Activated T-cell treated with anti-CD3 and anti-CD28 coated beads for 48 hours (primary cell): ENCODE measurements around the gene DNAJC5.
"Not testable (repeated sequence)": the region's sequence is repeated elsewhere in the genome, so short reads cannot be mapped to it uniquely, and the experiment has no call there.

Experiments used
- DNase-seq: peaks from one replicate; pipeline ENCODE4 v3.0.0-alpha.2; 2020; ENCODE audit warnings: low read depth

The DNAJC5 gene

GRCh38 chr20:63911176-63911575 is 16.2 kb downstream of the DNAJC5 start:
- DNase-seq = no peak

DNA sequence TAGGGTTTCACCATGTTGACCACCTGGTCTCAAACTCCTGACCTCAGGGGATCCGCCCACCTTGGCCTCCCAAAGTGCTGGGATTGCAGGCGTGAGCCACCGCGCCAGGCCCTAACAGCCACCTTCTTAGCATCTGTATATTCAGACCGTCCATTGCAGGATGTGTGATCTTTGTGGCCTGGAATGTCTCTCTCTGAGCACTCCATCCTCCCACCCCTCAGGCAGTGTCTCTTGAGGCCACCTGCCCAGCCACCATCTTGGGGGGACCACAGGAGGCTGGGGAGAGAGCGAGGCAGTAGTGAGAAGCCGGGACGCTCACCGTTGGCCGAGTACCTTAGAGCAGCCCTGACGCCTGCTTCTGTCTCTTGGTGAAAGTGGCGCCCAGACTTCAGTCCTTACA is 18.8 kb downstream of the DNAJC5 start:
- DNase-seq = no peak

DNA sequence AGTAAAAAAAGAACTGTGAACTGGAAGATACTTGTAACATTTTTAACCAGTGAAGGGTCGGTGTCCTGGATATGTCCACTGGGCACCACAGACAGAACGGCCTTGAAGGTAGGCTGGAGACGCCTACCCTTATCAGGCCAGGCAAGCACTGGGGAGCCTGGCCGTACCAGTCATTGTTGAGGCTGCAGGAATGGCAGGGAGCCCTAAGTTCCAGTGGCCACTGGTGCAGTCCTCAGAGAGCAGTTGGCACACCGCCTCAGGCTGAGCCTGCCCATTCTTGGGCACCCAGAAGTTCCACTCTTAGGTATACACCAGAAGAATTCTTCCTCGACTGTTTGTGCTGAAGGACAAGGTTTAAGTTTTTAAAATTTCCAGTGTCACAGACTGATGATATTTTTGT is 20.5 kb downstream of the DNAJC5 start:
- no peak for DNase-seq

GRCh38 chr20:63916371-63916939 is 21.5 kb downstream of the DNAJC5 start:
- DNase-seq = not testable (repeated sequence)

DNA sequence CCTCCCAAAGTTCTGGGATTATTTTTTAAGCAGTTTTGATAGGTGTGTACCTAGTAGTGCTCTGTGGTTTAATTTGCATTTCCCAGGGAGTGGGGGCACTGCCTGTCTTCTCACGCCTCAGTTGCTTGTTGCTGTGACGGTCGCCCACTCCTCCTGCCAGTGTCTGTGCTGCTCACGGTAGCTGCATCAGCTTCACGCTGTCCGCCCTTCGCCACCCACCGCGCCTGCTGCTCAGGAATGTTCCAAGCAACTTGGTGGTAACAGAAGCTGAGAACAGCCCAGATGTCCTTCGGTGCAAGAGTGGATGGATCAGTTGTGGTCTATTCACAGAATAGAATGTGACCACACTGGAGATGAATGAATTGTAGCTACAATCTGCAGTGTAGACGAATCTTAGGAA is 22.9 kb downstream of the DNAJC5 start:
- DNase-seq = no peak

DNA sequence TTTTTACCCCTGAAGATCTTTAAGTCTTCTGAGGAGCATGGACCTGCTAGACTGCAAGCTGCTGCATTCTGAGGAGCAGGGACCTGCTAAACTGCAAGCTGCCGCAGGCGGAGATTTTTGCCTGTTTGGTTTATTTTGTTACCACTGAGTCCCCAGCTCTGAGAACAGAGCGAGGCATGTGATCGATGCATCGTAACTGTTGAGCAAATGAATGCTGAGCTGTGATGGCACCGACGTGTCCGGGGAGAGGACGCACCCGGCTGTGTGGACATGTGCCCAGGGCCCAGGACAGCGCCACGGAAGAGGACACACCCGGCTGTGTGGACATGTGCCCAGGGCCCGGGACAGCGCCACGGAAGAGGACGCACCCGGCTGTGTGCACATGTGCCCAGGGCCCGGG is 24.2 kb downstream of the DNAJC5 start:
- DNase-seq = no peak

DNA sequence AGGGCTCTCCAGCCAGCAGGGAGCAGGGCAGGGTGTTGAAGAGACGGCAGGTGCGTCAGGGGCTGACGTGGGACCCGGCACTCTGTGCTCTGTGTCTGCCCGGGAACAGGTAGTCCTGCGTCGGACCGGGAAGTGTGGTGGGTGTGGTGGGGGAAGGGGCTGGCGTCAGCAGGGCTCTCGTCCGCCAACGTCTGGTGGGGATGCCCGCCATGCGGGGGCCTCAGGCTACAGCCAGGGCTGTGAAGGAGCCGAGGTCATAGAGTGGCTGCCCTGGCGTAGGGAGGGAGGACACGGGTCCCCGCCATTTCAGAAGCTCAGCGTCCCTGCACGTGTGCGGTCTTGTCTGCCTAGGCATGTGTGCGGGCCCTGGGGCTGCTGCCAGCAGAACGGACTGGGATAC is 25.3 kb downstream of the DNAJC5 start:
- no peak for DNase-seq

- DNase-seq = no peak
Observed at GRCh38 chr20:63923651-63924050, 28.7 kb downstream of the DNAJC5 start.

DNA sequence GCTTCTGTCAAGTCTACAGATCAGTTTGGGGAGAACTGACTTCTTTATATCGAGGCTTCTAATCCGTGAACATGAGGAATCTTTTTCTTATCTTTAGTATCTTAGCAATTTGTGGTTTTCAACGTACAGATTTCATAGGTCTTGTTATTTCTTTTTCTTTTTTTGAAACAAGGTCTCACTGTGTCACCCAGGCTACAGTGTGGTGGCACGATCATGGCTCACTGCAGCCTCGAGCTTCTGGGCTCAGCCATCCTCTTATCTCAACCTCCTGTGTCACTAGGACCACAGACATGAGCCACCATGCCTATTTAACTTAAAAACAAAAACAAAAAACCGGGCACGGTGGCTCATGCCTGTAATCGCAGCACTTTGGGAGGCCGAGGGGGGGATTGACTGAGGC is 29.3 kb downstream of the DNAJC5 start:
- no peak for DNase-seq

GRCh38 chr20:63926298-63926697 is 31.4 kb downstream of the DNAJC5 start:
- no peak for DNase-seq

DNA sequence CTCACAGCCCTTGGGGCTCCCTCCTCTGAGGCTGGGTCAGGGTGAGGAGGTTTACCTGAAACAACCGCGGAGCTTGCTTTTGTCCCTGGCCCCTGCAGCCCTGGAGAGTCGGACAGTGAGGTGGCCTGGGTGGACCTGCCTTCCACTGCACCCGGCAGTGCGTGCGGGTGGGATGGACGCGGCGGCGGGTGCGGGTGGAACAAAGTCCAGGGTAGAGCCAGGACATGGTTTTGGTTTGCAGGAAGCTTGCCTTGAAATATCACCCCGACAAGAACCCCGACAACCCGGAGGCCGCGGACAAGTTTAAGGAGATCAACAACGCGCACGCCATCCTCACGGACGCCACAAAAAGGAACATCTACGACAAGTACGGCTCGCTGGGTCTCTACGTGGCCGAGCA is 34.1 kb downstream of the DNAJC5 start:
- DNase-seq = no peak

DNA sequence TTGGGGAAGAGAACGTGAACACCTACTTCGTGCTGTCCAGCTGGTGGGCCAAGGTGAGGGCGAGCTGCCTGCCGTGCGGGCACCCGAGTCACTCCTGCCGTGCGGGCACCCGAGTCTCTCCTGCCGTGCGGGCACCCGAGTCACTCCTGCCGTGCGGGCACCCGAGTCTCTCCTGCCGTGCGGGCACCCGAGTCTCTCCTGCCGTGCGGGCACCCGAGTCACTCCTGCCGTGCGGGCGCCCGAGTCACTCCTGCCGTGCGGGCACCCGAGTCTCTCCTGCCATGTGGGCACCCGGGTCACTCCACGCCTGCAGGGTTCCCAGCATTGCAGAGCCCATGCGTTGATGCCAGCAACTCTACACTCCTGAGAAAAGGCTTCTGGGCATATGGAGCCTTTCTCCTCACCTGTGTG is 34.6 kb downstream of the DNAJC5 start:
- not testable (repeated sequence) for DNase-seq

GRCh38 chr20:63930971-63931553 is 36.1 kb downstream of the DNAJC5 start:
- no peak for DNase-seq

DNA sequence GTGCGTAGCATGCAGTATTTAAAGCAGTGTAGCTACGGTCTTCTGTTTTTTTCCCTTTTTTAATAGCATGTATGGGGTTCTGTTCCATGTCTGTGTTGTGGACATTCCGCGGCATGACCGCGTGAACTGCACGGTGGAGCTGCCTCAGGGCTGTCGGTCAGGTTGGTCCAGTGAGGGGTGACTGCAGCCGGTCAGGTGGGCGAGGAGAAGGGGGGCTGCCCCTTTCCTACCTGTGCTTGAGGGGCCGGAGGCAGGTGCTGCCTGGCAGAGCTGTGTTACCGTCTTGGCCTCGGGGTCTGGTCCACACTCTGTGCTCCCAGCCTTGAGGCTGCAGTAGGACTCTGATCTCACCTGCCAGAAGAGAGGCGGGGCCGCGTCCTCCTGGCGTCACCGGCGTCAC is 36.8 kb downstream of the DNAJC5 start:
- no peak for DNase-seq

GRCh38 chr20:63932606-63933160 is 37.8 kb downstream of the DNAJC5 start:
- DNase-seq = no peak

- no peak for DNase-seq
Observed at GRCh38 chr20:63933646-63934045, 38.7 kb downstream of the DNAJC5 start.

- DNase-seq = no peak
Observed at GRCh38 chr20:63934271-63935068, 39.5 kb downstream of the DNAJC5 start.

DNA sequence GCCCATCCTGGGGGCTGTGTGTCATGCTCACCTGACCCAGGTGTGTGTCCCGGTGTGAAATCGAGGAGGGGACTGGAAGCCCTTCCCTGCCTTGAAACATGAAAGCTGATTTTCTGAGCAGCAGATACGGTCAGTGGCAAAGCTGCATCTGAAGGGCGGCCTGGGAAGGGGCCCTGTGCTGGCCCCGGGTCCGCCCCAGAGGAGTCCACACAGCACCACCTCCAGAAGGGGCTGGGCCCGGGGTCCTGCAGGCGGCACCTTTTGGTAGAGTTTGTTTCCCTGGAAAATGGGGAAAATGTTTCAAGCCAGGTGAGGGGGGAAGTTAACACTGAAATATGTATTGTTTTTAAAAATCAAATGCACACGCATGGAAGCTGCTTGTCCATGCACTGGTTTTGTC is 40.5 kb downstream of the DNAJC5 start:
- DNase-seq = no peak

DNA sequence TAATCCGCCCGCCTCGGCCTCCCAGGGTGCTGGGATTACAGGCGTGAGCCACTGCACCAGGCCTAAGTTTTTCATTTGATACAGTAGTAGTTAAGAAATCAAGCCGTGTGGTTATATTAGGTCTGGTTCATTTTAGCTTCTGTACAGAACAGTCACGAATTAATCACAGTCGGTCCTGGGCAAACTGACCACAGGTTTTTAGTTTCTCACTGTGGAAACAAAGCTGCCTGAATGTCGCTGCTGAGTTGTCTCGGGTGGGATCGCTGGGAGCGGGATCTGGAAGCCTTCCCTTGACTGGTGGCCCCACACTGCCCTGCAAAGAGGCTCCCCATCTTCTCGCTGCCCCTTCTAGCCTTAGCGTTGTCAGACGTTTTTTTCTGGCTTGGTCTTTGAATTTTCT is 42.7 kb downstream of the DNAJC5 start:
- no peak for DNase-seq

GRCh38 chr20:63939061-63939935 is 44.4 kb downstream of the DNAJC5 start:
- no peak for DNase-seq

GRCh38 chr20:63940071-63940471 is 45.1 kb downstream of the DNAJC5 start:
- no peak for DNase-seq
